Bronchial epithelial cell (primary cell): ENCODE data around the gene IQSEC3. TPM values are rescaled to one million over a fixed set of nuclear protein-coding genes. Genes with fewer than 3 reads are reported as not detected.

Experiments
- DNase-seq: peaks from one replicate; pipeline ENCODE4 v3.0.0-alpha.2; 2010; ENCODE audit warnings: low read depth
- FAIRE-seq: peaks from 2 replicates; lab custom pipeline; 2011; peaks lifted over from hg19 to GRCh38; lab: Jason Lieb, UNC
- H3K27me3 ChIP-seq: 2 replicates; pipeline ENCODE4 v1.5.1; 2011; ENCODE audit warnings: low read length; ENCODE audit not compliant: control insufficient read depth, insufficient read depth
- H3K36me3 ChIP-seq: 2 replicates; pipeline ENCODE4 v1.5.1; 2011; ENCODE audit warnings: low read length; ENCODE audit not compliant: control insufficient read depth, insufficient read depth
- H3K4me3 ChIP-seq: 2 replicates; pipeline ENCODE4 v1.5.1; 2011; ENCODE audit warnings: mild to moderate bottlenecking, low read depth, low read length, control low read depth
- CTCF ChIP-seq: IDR thresholded peaks from 2 replicates; pipeline ENCODE4 v1.5.1; 2011; ENCODE audit warnings: mild to moderate bottlenecking, moderate library complexity, low read length, control low read depth, inconsistent platforms; ENCODE audit not compliant: insufficient read depth, severe bottlenecking
- total RNA-seq: library from RNA; depleted of rRNA; stranded (reverse); fragments of >200 nt; gene quantifications from 2 replicates; pipeline ENCODE4 v1.2.1, GENCODE V29; 2014

Gene IQSEC3
- total RNA-seq, 1 donor from 2014 or later: not detected

GRCh38 chr12:135138-135537 is 68.6 kb downstream of the IQSEC3 start:
- Histone ChIP-seq H3K27me3 (peaks cover 8% of the 10 kb centered on the region), H3K4me3 (no peak overlapping the region), H3K36me3 (no peaks in the 10 kb centered on the region)
- no peak for TF ChIP-seq CTCF
- DNase-seq: no peak
- no peak for FAIRE-seq

GRCh38 chr12:138171-138897 is 71.8 kb downstream of the IQSEC3 start:
- no peak for DNase-seq
- Histone ChIP-seq H3K4me3 (no peak overlapping the region), H3K27me3 (peaks cover 12% of the 10 kb centered on the region), H3K36me3 (no peaks in the 10 kb centered on the region)
- FAIRE-seq: no peak
- TF ChIP-seq CTCF: no peak

- Histone ChIP-seq H3K4me3 (no peak overlapping the region), H3K27me3 (peaks cover 12% of the 10 kb centered on the region), H3K36me3 (no peaks in the 10 kb centered on the region)
- FAIRE-seq: no peak
- TF ChIP-seq CTCF: no peak
- no peak for DNase-seq
These were observed 72.4 kb downstream of the IQSEC3 start for GRCh38 chr12:138898-139534.

- no peak for FAIRE-seq
- no peak for TF ChIP-seq CTCF
- Histone ChIP-seq H3K27me3 (peaks cover 12% of the 10 kb centered on the region), H3K36me3 (no peaks in the 10 kb centered on the region), H3K4me3 (no peak overlapping the region)
- no peak for DNase-seq
These were observed 73.0 kb downstream of the IQSEC3 start for GRCh38 chr12:139585-139984.

GRCh38 chr12:140162-140561 is 73.6 kb downstream of the IQSEC3 start:
- Histone ChIP-seq H3K36me3 (no peaks in the 10 kb centered on the region), H3K27me3 (peaks cover 12% of the 10 kb centered on the region), H3K4me3 (no peak overlapping the region)
- DNase-seq (no peak), FAIRE-seq (no peak)
- TF ChIP-seq CTCF: no peak
